Gastroesophageal sphincter (tissue), 3 donors: ENCODE results near the gene CIB2.

Experiments used
- CTCF ChIP-seq, 4 experiments: fragments of 200-600 bp in 2 of 4; fragments of 450-650 bp in 2 of 4; sonication (generic) in 1 of 4; IDR thresholded peaks; one replicate each; pipeline ENCODE4 v1.5.1; 2017 to 2019; ENCODE audit warnings: antibody characterized with exemption in 4 of 4, mild to moderate bottlenecking in 2 of 4, moderate library complexity in 2 of 4
- EP300 ChIP-seq: sonication (generic); formaldehyde crosslinking; IDR thresholded peaks from one replicate; pipeline ENCODE4 v1.6.1; 2017; ENCODE audit warnings: antibody characterized with exemption, mild to moderate bottlenecking
- POLR2A ChIP-seq, 2 donors: fragments of 450-650 bp; IDR thresholded peaks; one replicate each; pipeline ENCODE4 v1.6.1; 2017; ENCODE audit warnings: antibody characterized with exemption in 2 of 2, mild to moderate bottlenecking in 2 of 2, moderate library complexity in 1 of 2

GRCh38 chr15:78171864-78172472, 40.7 kb upstream of the CIB2 start:
- TF ChIP-seq CTCF (IDR thresholded peaks at IDR 0.05): no peak
- no peak for TF ChIP-seq POLR2A (IDR thresholded peaks at IDR 0.05)
- no peak for TF ChIP-seq EP300
